Sigmoid colon (tissue), 7 donors: ENCODE measurements around the gene CDCA7L. TPM values are rescaled to one million over a fixed set of nuclear protein-coding genes. Genes with fewer than 3 reads are reported as not detected.

Experiments
- DNase-seq: peaks from one replicate; pipeline ENCODE4 v3.0.0-alpha.2; 2019
- H3K27ac ChIP-seq, 4 donors: fragments of 200-600 bp; sonication (generic); one replicate each; pipeline ENCODE4 v1.5.1; 2016 to 2019; ENCODE audit warnings: mild to moderate bottlenecking in 1 of 4
- H3K27me3 ChIP-seq, 3 donors: fragments of 200-600 bp; sonication (generic); one replicate each; pipeline ENCODE4 v1.5.1; 2019; ENCODE audit warnings: mild to moderate bottlenecking in 1 of 3
- H3K36me3 ChIP-seq, 4 donors: fragments of 200-600 bp; sonication (generic); one replicate each; pipeline ENCODE4 v1.5.1; 2016 to 2019
- H3K4me1 ChIP-seq, 4 donors: fragments of 200-600 bp; sonication (generic); one replicate each; pipeline ENCODE4 v1.5.1; 2017 to 2019
- H3K4me3 ChIP-seq, 4 donors: fragments of 200-600 bp; sonication (generic); one replicate each; pipeline ENCODE4 v1.5.1; 2017 to 2019; ENCODE audit warnings: mild to moderate bottlenecking in 2 of 4, moderate library complexity in 1 of 4
- H3K9me3 ChIP-seq, 4 donors: fragments of 200-600 bp in 3 of 4; sonication (generic) in 3 of 4; one replicate each; pipeline versions ENCODE4 v1.5.1 to v1.6.1; 2013 to 2019
- CTCF ChIP-seq, 4 experiments: fragments of 450-650 bp in 3 of 4; fragments of 200-600 bp in 1 of 4; IDR thresholded peaks; one replicate each; pipeline ENCODE4 v1.5.1; 2016 to 2019; ENCODE audit warnings: antibody characterized with exemption in 4 of 4, mild to moderate bottlenecking in 3 of 4, moderate library complexity in 2 of 4
- EP300 ChIP-seq, 4 donors: sonication (generic); formaldehyde crosslinking; IDR thresholded peaks; one replicate each; pipeline ENCODE4 v1.6.1; 2017; ENCODE audit warnings: antibody characterized with exemption in 4 of 4
- POLR2A ChIP-seq, 2 donors: fragments of 450-650 bp; IDR thresholded peaks; one replicate each; pipeline ENCODE4 v1.6.1; 2016; ENCODE audit warnings: antibody characterized with exemption in 2 of 2, mild to moderate bottlenecking in 2 of 2, moderate library complexity in 2 of 2
- POLR2AphosphoS5 ChIP-seq, 4 donors: sonication (generic); formaldehyde crosslinking; IDR thresholded peaks; one replicate each; pipeline ENCODE4 v1.6.1; 2017; ENCODE audit warnings: antibody characterized with exemption in 4 of 4
- WGBS, 2 donors: extraction: QIAGEN DNeasy Blood & Tissue Kit; methylation state at CpG; one replicate each; pipeline ENCODE4 v1.1.7; 2013; 5-methylcytosine and 5-hydroxymethylcytosine counted together
- intact Hi-C: fragments of 100-400 bp; cut with DNase I; formaldehyde crosslinking; loops from one replicate; pipeline ENCODE4 v1.15.1; 2023
- polyA plus RNA-seq, 3 donors: library from polyadenylated mRNA; stranded (reverse); fragments of 200-250 nt; gene quantifications; one replicate each; pipeline ENCODE4 v1.2.3, GENCODE V29; 2013
- total RNA-seq, 4 donors: library from RNA; depleted of rRNA; stranded (reverse); fragments of >200 nt; gene quantifications; one replicate each; pipeline ENCODE4 v1.1.0, GENCODE V29; 2016
- donor health status: healthy with polysubstance abuse.
- donor health status: Bipolar disorder and iron deficiency.
- donor health status: healthy.

The CDCA7L gene
- total and polyA plus RNA-seq, 7 donors = 12.3 to 55.9 (median 23.5) TPM

GRCh38 chr7:21969822-21970221, 24.1 kb upstream of the CDCA7L start:
- Histone ChIP-seq H3K4me1 (peaks cover 0 to 8% (median 7%) of the 10 kb centered on the region in 4 donors), H3K27ac (no peak overlapping the region), H3K27me3 (no peaks in the 10 kb centered on the region), H3K4me3 (no peak overlapping the region), H3K9me3 (no peaks in the 10 kb centered on the region), H3K36me3 (no peaks in the 10 kb centered on the region)
- intact Hi-C loops = no loop called here
- no peak for TF ChIP-seq POLR2AphosphoS5 (IDR thresholded peaks at IDR 0.05)
- TF ChIP-seq EP300 (IDR thresholded peaks at IDR 0.05) = no peak
- no peak for TF ChIP-seq CTCF (IDR thresholded peaks at IDR 0.05)
- TF ChIP-seq POLR2A (IDR thresholded peaks at IDR 0.05) = no peak
- no peak for DNase-seq

GRCh38 chr7:21967598-21968003, 21.9 kb upstream of the CDCA7L start:
- Histone ChIP-seq H3K27ac (no peak overlapping the region), H3K9me3 (no peaks in the 10 kb centered on the region), H3K4me1 (peaks cover 0 to 8% (median 7%) of the 10 kb centered on the region in 4 donors), H3K4me3 (no peak overlapping the region), H3K36me3 (no peaks in the 10 kb centered on the region), H3K27me3 (no peaks in the 10 kb centered on the region)
- TF ChIP-seq POLR2AphosphoS5 (IDR thresholded peaks at IDR 0.05) (no peak), CTCF (IDR thresholded peaks at IDR 0.05) (no peak), POLR2A (IDR thresholded peaks at IDR 0.05) (no peak), EP300 (IDR thresholded peaks at IDR 0.05) (no peak)
- no peak for DNase-seq
- WGBS, 2 donors = 21 to 28% methylated on average over 8 of the region's 8 CpGs
- intact Hi-C loops = no loop called here

GRCh38 chr7:21966271-21966670, 20.6 kb upstream of the CDCA7L start:
- intact Hi-C loops = no loop called here
- DNase-seq = no peak
- Histone ChIP-seq H3K27ac (no peak overlapping the region), H3K27me3 (no peaks in the 10 kb centered on the region), H3K36me3 (no peaks in the 10 kb centered on the region), H3K9me3 (no peaks in the 10 kb centered on the region), H3K4me3 (no peak overlapping the region), H3K4me1 (peaks cover 0 to 8% (median 7%) of the 10 kb centered on the region in 4 donors)
- TF ChIP-seq EP300 (IDR thresholded peaks at IDR 0.05) (no peak), POLR2A (IDR thresholded peaks at IDR 0.05) (no peak), CTCF (IDR thresholded peaks at IDR 0.05) (no peak), POLR2AphosphoS5 (IDR thresholded peaks at IDR 0.05) (no peak)
- 50 to 55% methylated on average over 1 of the region's 1 CpG for WGBS, 2 donors

- no peak overlapping the region for H3K4me3 ChIP-seq
- no peaks in the 10 kb centered on the region for H3K27me3 ChIP-seq
- H3K4me1 ChIP-seq = peaks cover 0 to 16% (median 7%) of the 10 kb centered on the region in 4 donors
- 79 to 83% methylated on average over 1 of the region's 1 CpG for WGBS, 2 donors
- no peak for DNase-seq
- peak; percentile 39 to 47 (median 42) for TF ChIP-seq POLR2AphosphoS5 (IDR thresholded peaks at IDR 0.05)
- no peak for TF ChIP-seq CTCF (IDR thresholded peaks at IDR 0.05)
- TF ChIP-seq EP300 (IDR thresholded peaks at IDR 0.05) = peak in 1 of 4 donors; percentile 11
- TF ChIP-seq POLR2A (IDR thresholded peaks at IDR 0.05) = no peak
- peak overlapping the region in 1 of 4 donors; percentile 20 for H3K27ac ChIP-seq
- H3K36me3 ChIP-seq = no peaks in the 10 kb centered on the region
- no peaks in the 10 kb centered on the region for H3K9me3 ChIP-seq
- intact Hi-C loops = no loop called here
These were observed 19.6 kb upstream of the CDCA7L start for GRCh38 chr7:21965291-21965690.

GRCh38 chr7:21962677-21963076, 17.0 kb upstream of the CDCA7L start:
- DNase-seq = no peak
- TF ChIP-seq POLR2AphosphoS5 (IDR thresholded peaks at IDR 0.05) (no peak), CTCF (IDR thresholded peaks at IDR 0.05) (no peak), EP300 (IDR thresholded peaks at IDR 0.05) (no peak), POLR2A (IDR thresholded peaks at IDR 0.05) (no peak)
- 41 to 74% methylated on average over 9 of the region's 9 CpGs for WGBS, 2 donors
- intact Hi-C loops = no loop called here
- Histone ChIP-seq H3K4me3 (no peak overlapping the region), H3K36me3 (no peaks in the 10 kb centered on the region), H3K27me3 (no peaks in the 10 kb centered on the region), H3K4me1 (peaks cover 0 to 16% (median 7%) of the 10 kb centered on the region in 4 donors), H3K27ac (no peak overlapping the region), H3K9me3 (no peaks in the 10 kb centered on the region)
